IMR-90 (cell line): Measurements from ENCODE around the gene GSTM3. TPM values are rescaled to one million over a fixed set of nuclear protein-coding genes. Genes with fewer than 3 reads are reported as not detected.

Experiments
- ELK1 ChIP-seq: fragments of 150-350 bp; IDR thresholded peaks from 2 replicates; pipeline ENCODE4 v1.6.1; 2016; ENCODE audit warnings: low read depth, mild to moderate bottlenecking, low read length, moderate library complexity, borderline replicate concordance
- polyA plus RNA-seq, 3 experiments: library from polyadenylated mRNA; depleted of rRNA; stranded (reverse); fragments of >200 nt; gene quantifications; 2 replicates each; pipeline ENCODE4 v1.2.3, GENCODE V29; 2012; ENCODE audit warnings: low replicate concordance in 1 of 3
- total RNA-seq: library from RNA; depleted of rRNA; stranded (reverse); fragments of >200 nt; gene quantifications from 2 replicates; pipeline ENCODE4 v1.2.3, GENCODE V29; 2012
- TF ChIP-seq, protein P1 (sequence below): fragments of 150-350 bp; IDR thresholded peaks from 2 replicates; pipeline ENCODE4 v1.6.1; 2017; ENCODE audit warnings: mild to moderate bottlenecking, antibody characterized with exemption, low read length, low read depth

GSTM3 gene
- total and polyA plus RNA-seq, 2 of the 4 experiments (the other 2 are of a cell fraction): 102 to 131 TPM

GRCh38 chr1:109772658-109773202, 31.9 kb upstream of the GSTM3 start (continued):
- TF ChIP-seq ELK1: no peak
- TF ChIP-seq, protein P1, sequence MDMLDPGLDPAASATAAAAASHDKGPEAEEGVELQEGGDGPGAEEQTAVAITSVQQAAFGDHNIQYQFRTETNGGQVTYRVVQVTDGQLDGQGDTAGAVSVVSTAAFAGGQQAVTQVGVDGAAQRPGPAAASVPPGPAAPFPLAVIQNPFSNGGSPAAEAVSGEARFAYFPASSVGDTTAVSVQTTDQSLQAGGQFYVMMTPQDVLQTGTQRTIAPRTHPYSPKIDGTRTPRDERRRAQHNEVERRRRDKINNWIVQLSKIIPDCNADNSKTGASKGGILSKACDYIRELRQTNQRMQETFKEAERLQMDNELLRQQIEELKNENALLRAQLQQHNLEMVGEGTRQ: no peak
